SIG-M5 treated with dmso at 0.1 percent for 504 hours (cell line): ENCODE measurements around the gene CHST10.
"Not testable (repeated sequence)": the region's sequence is repeated elsewhere in the genome, so short reads cannot be mapped to it uniquely, and the experiment has no call there.

Experiments used
- DNase-seq: peaks from one replicate; lab custom pipeline; 2025; ENCODE audit not compliant: unreplicated experiment; lab: John Stamatoyannopoulos, UW

The CHST10 gene

GRCh38 chr2:100394111-100394641, 23.3 kb downstream of the CHST10 start:
- DNase-seq: no peak

GRCh38 chr2:100393362-100393761, 24.1 kb downstream of the CHST10 start:
- DNase-seq: no peak

- DNase-seq: no peak
These were observed 24.8 kb downstream of the CHST10 start for GRCh38 chr2:100392715-100393114.

- DNase-seq: no peak
These were observed 25.5 kb downstream of the CHST10 start for GRCh38 chr2:100391735-100392515.

- no peak for DNase-seq
These were observed 27.2 kb downstream of the CHST10 start for GRCh38 chr2:100390001-100390940.

- DNase-seq: no peak
These were observed 28.8 kb downstream of the CHST10 start for GRCh38 chr2:100388703-100389102.

GRCh38 chr2:100383954-100384353, 33.5 kb downstream of the CHST10 start:
- no peak for DNase-seq

- DNase-seq: no peak
These were observed 34.2 kb downstream of the CHST10 start for GRCh38 chr2:100383306-100383705.

- DNase-seq: peak; percentile 94
These were observed 36.2 kb downstream of the CHST10 start for GRCh38 chr2:100381240-100381639.

- no peak for DNase-seq
These were observed 36.8 kb downstream of the CHST10 start for GRCh38 chr2:100380681-100381080.

GRCh38 chr2:100376836-100377235, 40.6 kb downstream of the CHST10 start:
- no peak for DNase-seq

GRCh38 chr2:100367163-100367562, 50.3 kb downstream of the CHST10 start:
- DNase-seq: peak; percentile 28

GRCh38 chr2:100365434-100365833, 52.0 kb downstream of the CHST10 start:
- no peak for DNase-seq

GRCh38 chr2:100362269-100362668, 55.2 kb downstream of the CHST10 start:
- DNase-seq: not testable (repeated sequence)

- no peak for DNase-seq
These were observed 57.9 kb downstream of the CHST10 start for GRCh38 chr2:100359576-100359975.

- no peak for DNase-seq
These were observed 58.9 kb downstream of the CHST10 start for GRCh38 chr2:100358554-100358953.

GRCh38 chr2:100352521-100352920, 64.9 kb downstream of the CHST10 start:
- DNase-seq: no peak

GRCh38 chr2:100350661-100351185, 66.7 kb downstream of the CHST10 start:
- no peak for DNase-seq

- not testable (repeated sequence) for DNase-seq
These were observed 72.3 kb downstream of the CHST10 start for GRCh38 chr2:100345144-100345543.

GRCh38 chr2:100344433-100344832, 73.0 kb downstream of the CHST10 start:
- no peak for DNase-seq

- DNase-seq: not testable (repeated sequence)
These were observed 75.0 kb downstream of the CHST10 start for GRCh38 chr2:100342466-100342865.
